HG02763 (cell line): ENCODE data around the gene RAB7B.

Source experiments
- ATAC-seq: cut with Tn5 transposase; IDR thresholded peaks from one replicate; pipeline ENCODE4 v1.9.1; 2021; ENCODE audit warnings: mild to moderate bottlenecking, moderate library complexity; ENCODE audit not compliant: unreplicated experiment

RAB7B gene

GRCh38 chr1:205929496-205930194, 73.5 kb downstream of the RAB7B start:
- ATAC-seq, result no peak

- no peak for ATAC-seq
Measured at GRCh38 chr1:205928317-205928716, 74.9 kb downstream of the RAB7B start.

- ATAC-seq, result no peak
Measured at GRCh38 chr1:205927676-205928075, 75.5 kb downstream of the RAB7B start.

- no peak for ATAC-seq
Measured at GRCh38 chr1:205927247-205927646, 75.9 kb downstream of the RAB7B start.
